CD4-positive, alpha-beta T cell treated with Interleukin-4 for 1 hour (primary cell): Measurements from ENCODE around the gene TM9SF4.
"Not testable (repeated sequence)": the region's sequence is repeated elsewhere in the genome, so short reads cannot be mapped to it uniquely, and the experiment has no call there.

Experiments
- DNase-seq, 2 donors: peaks; one replicate each; pipeline ENCODE4 v3.0.0-alpha.2; 2020 to 2022

TM9SF4 gene

DNA sequence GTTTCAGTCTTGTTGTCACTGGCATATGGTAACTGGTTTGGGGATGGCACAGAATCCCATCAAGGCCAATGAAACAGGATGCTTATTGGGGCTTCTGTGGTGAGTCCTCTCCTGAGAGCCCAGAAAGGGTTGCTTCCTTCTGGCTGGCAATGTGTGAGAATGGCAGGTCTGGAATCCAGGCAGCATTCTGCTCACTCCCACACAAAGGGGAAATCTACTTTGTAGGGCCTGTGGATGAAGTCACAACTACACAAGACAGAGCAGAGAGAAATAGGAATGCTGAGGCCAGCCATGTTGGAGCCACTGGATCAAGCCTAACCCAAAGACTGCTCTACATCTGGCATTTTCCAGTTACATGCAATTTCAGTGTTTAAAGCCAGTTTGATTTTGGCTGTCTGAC, 82.4 kb downstream of the TM9SF4 start:
- DNase-seq = no peak

DNA sequence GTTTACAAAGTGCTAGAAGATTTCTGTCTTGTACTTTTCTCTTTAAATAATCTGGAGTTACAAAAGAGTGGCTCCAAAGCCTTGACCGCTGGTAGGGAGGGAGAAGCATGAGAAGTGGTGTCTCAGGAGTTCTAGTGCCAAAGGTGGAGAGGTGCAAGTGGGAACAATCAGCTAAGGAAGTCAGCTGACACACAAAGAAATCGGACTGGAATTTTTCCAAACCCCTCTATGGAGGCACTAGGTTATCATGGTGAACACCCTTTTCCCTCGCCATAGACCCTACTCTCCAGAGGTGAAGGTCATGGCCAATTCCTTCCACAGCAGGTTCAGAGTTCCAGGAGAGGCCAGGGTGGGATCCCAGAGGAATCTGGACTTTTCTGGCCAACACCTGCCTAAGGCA, 83.2 kb downstream of the TM9SF4 start:
- no peak for DNase-seq

DNA sequence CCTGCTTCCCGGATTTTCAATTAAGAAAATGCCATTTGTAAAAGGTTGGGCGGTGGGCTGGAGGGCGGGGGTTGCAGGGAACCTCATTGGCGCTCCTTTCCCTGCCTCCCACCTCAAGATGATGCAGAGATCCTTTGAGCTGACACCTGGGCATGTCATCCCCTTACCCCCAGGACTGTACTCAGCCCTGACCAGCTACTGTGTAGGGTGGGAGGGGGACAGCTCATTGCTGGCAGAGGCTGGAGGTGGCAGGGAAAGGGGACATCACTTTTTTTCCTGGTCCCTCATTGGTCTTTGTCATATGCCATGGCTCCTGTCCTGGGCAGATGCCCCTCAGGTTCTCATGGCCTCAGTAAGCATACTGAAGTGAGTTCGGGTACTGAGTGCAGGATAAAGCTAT, 83.8 kb downstream of the TM9SF4 start:
- not testable (repeated sequence) for DNase-seq

DNA sequence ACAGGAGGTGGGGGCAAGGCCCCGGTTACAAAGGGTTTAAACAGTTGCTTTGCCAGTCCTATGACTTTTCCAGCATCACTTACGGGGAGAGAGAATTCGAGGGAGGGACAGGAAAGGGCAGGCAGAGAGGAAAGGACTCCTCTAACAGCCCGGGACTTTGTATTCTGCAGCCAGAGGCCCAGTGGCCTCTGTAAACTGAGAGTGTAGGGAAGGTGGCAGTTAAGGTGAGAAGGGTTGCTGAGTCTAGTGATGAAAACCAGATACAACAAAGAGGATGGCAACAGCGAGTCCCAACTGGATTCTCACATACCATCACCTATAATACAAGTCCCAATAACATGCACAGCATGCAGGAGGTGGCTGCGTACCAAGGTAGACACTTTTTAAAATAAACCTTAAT, 84.5 kb downstream of the TM9SF4 start:
- no peak for DNase-seq

DNA sequence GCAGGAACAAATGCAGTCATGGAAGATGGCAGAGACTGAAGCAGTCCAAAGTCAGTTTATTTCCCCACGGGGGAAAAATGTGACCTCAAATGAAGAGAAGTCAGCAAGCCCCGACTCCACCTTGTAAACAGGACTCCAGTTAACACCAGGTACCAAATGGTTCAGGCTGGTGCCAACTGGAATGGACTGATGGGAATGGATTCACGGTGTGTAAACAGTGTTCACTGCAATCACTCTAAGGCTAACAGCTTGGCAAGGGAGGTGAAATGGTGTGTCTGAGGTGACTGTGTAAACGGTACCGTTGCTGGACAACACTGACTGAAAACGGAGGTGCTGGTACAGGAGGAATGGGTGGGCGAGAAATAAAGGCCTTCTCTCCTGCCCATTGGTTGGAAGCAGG, 86.1 kb downstream of the TM9SF4 start:
- DNase-seq = no peak

DNA sequence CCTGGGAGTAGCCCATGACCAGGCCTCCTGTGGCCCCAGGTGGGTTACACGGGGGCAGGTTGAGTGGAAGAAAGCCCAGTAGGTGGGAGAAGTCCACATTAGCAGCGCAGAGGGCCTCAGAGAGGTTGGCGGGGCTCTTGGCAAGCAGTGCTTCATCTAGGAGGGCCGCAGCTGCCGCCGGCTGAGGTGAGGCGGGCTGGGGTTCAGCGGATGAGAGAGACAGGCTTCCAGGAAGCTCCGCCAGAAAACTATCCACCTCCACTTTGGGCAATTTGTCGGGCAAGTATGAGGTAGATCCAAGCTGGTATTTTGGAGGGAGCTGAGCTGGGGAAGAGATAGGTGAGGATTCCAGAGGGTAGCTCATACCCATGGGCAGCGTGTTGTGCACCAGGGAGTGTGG, 87.1 kb downstream of the TM9SF4 start:
- not testable (repeated sequence) for DNase-seq

DNA sequence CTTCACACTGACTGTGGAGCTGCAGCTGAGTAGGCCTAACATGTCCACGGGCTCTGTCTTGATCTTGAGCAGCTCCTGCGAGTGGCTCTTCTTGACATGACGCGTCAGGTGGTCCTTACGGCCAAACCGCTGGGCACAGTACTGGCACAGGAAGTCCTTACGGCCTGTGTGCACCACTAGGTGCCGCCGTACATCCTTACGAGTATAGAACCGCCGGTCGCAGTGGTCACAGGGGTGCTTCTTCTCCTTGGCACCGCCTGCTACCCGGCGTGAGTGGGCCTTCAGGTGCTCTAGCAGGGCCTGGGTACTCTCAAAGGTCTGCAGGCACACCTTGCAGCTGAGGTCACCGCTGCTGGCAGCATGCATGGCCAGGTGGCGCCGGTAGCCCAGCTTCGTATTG, 87.6 kb downstream of the TM9SF4 start:
- not testable (repeated sequence) for DNase-seq

DNA sequence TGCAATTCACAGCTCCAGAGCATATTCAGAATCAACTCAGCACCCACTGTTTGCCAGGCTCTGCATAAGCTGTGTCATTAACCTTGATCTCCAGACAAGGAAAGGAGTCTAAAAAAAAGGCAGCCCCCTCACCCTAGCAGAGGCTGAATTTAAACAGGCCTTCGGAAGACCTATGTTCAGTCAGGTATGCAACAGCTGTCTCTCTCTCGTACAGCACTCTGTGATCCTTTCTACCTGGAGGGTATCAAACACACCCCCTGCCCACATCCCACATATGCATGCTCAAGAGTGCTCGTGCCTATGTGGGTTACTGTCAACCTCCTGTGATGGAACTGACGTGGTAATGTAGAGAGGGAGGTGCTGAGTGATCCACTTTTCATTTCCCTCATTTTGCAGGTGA, 89.5 kb downstream of the TM9SF4 start:
- no peak for DNase-seq

DNA sequence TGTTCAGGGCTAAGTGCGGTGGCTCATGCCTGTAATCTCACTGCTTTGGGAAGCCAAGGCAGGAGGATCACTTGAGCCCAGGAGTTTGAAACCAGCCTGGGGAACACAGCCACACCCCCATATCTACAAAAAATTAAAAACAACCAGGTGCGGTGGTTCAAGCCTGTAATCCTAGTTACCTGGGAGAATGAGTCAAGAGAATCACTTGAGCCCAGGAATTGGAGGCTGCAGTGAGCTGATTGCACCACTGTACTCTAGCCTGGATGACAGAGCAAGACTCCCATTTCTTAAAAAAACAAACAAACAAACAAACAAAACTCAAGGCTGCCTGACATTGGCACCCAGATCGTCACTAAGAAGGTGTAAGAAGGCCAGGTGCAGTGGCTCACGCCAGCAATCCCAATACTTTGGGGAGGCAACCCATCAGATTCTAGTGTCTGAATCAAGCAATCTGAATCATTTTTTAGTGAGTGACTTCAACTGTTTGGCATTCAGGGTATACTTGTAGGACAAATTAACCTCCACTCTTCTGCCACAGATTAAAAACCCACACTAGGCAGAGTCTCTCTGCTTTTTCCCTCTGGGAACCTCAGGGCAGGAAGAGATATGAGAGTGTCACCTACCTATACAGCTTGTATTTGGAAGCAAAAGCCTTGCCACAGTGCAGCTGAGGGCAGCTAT, 91.9 kb downstream of the TM9SF4 start:
- no peak for DNase-seq

DNA sequence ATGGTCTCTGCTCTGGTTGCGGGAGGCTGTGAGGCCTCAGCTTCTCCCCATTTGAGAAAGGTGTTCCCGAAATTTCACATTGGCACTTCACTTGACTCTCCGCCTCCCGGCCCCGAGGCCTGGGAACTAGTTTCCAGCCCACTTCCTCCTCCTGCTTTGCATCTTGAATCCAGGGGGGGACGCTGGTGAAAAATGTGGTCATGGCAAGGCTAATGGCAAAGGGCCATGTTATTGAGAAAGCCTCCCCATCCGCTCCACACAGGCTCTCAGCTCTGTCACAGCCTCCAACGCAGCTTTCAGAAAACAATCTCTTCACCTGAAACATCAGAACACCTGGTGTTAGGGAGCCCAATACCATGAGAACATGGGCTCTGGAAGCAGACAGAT, 92.5 kb downstream of the TM9SF4 start:
- DNase-seq = no peak

DNA sequence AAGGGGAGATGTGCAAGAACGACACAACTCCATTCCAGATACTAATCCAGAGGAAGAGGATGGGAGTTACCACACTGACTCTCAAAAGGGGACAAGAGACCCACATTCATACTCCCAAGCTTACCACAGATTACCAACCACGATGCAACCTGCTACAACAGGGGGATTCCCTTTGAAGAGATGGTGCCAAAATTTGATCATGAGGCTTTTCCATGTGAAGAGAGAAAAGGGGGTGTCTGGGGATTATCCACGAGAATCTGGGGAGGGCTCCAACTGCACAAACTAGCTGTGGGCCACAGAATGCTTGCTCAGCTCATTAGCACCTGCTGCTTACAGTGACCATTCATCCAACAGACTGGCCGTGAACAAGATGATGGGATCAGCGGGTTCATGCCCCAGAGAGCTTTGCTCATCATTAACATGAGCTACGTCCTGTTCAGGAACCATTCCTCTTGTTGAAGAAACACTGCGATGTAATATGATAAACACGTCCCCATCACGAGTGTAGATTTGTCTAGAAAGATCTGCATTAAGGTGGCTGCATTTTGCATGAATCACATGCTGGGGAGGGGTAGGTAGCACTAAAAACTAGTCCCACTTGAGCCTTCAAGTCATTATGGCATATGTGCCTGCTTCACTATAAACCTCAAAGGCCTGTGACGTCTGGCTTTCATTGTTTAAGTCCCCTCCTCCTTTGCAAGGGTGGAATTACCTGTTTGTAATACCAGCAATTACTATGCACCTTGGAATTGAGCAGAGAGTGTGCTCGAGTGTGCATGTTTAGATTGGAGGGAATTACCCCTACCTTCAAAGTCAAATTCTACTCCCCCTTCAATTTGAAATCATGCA, 94.1 kb downstream of the TM9SF4 start:
- DNase-seq = no peak

DNA sequence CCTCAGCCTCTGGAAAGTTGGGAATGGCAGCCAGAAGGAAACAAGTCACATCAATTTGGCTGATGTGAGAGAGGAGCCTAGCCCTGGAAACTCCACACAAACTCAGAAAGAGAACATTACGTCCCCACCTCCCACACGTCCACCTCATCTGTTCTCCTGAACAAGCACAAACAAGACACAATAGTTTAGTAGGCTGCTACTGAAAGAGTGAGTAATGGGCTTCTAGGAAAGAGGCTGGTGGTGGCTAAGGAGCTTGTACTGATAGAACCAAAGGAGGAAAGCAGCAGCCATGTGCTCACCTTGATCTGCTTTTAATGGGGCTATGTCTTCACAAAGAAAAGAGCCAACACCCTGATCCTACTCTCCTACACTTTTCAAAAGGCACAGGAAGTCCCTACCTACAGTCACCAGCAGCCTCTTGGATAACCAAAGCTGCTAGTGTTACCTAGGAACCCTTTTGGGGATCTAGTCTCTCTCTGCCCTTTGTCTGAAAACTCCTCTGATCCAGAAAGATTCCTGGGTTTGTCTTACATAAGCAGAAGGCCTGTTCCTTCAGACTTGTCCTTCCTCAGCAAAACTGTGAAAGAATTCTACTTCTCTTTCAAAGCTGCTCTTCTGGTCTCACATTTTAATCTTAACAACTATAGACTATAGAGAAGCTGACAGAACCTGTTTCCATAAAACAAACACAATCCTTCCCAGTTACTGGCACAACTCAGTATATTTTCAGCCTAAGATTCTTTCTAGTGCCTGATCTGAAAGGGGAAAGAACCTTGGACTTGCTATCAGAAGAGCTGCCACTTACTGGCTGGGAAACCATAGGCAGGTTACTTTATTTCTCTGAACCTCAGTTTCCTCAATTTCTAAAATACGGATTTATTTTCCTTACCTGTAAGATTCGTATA, 94.9 kb downstream of the TM9SF4 start:
- DNase-seq = no peak

DNA sequence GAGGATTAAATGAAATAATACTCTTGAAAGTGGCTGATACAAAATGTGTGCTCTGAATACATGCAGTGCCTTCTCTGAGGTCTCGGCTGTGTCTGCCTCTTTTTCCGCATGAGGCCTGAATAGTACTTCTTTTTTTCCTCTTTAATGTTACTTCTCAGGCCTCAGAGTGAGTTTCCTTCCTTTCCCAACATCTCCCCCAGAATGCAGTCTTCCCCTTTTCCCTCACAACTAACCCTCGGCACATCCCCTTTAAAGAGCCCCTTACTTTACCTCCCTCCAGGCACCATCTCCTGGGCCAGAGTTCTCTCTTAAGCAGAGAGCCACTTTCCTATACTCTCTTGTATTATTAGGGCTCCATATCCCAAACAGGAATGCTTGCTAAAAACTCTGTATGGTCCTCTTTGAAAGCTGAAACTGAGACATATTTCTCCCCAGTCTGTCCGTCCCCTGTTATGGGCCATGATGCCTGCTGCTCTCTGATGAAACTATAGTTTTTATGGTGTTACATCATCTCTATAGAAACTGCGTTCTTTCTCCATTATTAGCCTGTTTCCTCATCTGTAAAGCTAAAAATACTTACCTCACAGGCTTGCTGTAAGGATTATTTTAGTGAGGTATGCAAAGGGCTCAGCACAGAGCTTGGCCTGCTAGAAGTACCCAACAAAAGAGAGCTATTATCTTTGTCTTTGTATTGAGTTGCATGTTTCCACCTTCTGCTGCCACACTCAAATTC, 95.8 kb downstream of the TM9SF4 start:
- no peak for DNase-seq

DNA sequence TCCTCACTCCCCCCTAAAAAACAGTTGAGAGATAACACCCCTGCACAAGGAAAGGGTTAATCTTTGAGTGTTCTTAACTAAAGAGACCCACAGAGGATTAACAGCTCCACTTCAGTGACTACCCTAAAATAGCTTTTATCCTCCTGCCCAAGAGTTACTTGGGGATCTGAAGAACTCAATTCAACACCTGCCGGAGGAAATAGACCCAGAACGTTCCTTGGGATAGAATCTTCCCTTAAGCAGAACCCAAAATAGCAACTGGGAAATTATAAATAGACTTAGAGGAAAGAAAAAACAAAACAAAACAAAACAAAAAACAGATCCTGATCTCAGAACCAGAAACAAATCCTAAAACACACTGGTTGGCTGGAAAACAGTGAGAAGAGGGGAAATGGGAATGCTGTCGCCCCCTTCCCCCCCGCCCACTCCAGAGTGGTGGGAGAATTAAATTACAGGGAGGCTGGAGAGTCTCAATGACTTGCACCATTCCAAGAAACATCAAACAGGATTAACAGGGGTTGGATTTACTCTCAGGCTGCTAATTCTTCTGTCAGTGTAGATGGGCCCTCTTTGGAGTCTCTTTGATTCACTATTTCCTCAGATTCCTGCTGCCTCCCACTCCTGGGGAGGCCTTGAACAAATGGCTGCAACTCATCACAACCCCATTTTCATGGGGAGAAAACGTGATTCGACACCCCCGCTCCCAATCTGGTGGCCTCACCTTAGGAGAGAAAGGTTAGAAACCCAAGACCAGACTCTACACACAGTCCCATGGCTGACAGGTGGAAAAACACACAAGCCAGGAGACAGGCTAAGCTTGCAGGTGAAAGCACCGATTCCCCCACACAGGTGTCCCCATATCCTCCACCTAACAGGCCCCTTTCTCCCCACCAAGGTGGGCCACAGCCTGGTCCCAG, 96.6 kb downstream of the TM9SF4 start:
- no peak for DNase-seq

DNA sequence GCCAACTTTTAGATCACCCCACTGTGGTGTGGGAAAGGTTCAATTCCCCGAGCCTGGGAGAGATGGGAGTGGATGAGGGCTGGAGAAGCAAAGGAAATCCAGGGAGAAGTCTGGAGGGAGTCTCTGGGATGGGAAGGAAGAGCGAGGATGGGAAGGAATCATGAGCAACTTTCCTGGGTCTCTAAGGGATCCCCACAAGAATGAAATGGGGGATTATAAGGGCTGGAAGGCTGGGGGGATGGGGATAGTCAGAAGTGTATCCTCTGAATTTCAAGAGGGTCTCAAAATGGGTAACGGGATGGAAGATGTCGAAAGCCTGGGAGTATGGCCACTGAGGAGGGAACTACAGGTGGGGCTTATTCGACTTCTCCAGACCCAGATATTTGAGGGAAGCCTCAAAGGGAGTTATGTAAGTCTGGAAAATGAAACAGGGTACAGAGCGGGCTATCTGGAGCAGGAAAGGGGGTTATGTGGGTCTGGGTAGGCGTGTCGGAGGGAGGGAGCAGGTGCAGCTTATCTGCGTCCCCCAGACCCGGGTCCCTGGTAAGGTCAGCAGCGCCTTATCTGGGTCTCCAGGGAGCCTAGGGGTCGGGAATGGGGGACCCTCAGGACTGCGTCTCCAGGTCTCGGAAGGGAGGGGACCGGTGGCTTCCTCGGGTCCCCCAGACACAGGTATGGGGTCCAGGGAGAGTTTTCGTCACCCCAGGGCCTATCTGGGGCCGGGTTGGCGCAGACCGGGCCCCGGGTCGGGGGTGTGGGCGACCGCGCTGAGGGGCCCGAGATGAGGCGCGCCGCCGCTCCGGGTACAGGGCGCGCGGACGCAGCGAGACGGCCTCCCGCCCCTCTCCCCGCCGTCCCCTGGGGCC, 97.5 kb downstream of the TM9SF4 start:
- peak in 1 of 2 donors; percentile 21 for DNase-seq

DNA sequence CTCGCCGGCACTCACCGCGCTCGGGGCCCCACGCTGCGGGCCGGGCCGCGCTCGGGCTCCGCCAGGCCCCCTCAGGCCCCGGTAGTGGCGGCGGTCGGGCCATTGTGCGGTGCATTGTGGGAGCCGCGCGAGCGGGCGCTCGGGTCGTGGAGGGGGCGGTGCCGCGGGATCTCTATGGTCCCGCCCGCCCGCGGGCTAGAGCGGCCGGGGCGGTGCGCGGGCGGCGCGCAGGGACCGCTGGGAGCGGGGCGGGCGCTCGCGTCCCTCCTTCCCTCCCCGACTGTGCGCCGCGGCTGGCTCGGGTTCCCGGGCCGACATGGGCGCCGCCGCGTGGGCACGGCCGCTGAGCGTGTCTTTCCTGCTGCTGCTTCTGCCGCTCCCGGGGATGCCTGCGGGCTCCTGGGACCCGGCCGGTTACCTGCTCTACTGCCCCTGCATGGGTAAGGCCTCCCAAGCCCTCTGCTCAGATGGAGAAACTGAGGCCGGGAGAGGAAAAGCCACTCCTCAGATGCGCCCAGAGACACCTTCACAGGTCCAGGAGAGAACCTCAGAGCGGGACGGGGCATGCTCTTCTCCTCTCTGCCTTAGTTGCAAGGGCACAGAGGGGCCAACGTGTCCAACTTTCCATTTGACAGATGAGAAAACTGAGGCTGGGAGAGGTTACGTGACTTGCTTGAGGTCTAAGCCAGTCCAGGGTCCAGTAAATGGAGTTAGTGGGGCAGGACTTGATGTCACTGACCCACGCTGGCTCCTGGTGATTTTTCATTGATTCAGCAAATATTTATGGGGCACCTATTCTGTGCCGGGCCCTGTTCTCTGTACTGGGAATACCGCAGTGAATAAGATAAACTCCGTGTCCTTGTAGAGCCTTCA, 98.3 kb downstream of the TM9SF4 start, which contains the start of the genes PLAGL2 and POFUT1:
Gene PLAGL2 (minus strand): TSS at position 118 of the 873 bp plus-strand sequence. CDS start 5,565 bp downstream, outside the sequence.
Gene POFUT1 (plus strand): TSS at position 255 of the 873 bp plus-strand sequence. CDS start 62 bp downstream, at position 317.
- DNase-seq = peak; percentile 88 to 91

DNA sequence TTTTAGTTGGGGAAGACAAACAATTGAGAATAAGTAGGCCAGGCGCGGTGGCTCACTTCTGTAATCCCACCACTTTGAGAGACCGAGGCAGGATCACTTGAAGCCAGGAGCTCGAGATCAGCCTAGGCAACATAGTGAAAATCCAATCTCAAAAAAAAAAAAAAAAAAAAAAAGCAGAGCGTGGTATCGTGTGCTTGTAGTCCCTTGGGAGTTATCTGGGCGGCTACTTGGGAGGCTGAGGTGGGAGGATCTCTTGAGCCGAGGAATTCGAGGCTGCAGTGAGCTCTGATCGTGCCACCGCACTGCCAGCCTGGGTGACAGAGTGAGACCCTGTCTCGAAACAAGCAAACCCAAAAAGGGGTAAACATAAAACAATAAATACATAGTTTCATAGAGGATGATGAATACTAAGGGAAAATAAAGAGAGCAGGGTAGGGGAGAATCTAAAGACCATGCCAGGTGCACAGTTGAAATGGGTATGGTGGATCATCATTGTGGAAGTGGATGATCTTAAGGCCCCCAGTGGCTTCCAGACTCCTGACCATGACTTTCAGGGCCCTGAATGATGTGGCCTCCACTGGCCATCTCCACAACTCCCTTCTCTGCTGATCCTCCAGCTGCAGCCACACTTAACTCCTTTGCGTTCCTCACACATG, 99.1 kb downstream of the TM9SF4 start:
- DNase-seq = no peak

DNA sequence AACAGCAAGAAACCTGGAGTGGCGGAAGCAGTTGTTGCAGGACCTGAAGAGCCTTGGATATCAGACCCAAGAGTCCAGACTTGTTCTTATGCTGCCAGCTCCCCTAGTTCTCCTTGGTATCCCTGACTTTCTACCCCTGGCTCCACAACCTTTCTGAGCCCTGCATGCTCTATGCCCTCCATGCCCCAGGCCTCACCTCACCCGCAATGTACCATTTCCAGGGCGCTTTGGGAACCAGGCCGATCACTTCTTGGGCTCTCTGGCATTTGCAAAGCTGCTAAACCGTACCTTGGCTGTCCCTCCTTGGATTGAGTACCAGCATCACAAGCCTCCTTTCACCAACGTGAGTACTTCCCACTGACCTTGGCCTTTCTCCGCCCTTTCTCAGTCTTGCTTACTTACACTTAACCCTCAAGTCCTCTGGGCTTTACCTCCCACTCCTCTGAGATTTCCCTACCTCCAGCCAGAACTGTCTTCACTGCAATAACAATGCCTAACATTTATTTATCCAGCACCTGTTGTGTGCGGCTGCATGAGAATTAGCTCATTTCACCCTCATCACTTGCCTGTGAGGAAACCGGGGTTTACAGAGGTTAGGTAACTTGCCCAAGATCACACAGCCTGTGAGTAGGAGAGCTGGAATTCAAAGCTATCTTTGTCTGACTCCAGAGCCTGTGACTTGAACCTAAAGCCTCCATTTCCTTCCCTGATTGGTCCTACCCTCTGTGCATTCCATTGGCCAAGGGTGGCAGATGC, 100.5 kb downstream of the TM9SF4 start:
- no peak for DNase-seq
